Body of pancreas (tissue), 4 donors: ENCODE measurements around the gene SH2D4B. TPM values are rescaled to one million over a fixed set of nuclear protein-coding genes. Genes with fewer than 3 reads are reported as not detected.

Experiments
- ATAC-seq: fragments of 150-250 bp; one replicate; pipeline ENCODE4 v1.9.1; 2016
- DNase-seq, 4 donors: peaks; one replicate each; pipeline ENCODE4 v3.0.0-alpha.2; 2019
- H3K27ac ChIP-seq, 4 donors: fragments of 200-600 bp; sonication (generic); 1 replicate in 3 of 4; 2 replicates in 1 of 4; pipeline versions ENCODE4 v1.5.1 to v1.6.1; 2016 to 2019; ENCODE audit warnings: mild to moderate bottlenecking in 1 of 4, mixed read lengths in 1 of 4, moderate library complexity in 1 of 4
- H3K27me3 ChIP-seq, 2 donors: fragments of 200-600 bp; sonication (generic); one replicate each; pipeline ENCODE4 v1.6.0; 2016; ENCODE audit warnings: mild to moderate bottlenecking in 1 of 2
- H3K36me3 ChIP-seq, 2 donors: fragments of 200-600 bp; sonication (generic); replicated peaks in 1 of 2; 2 replicates each; pipeline ENCODE4 v1.5.1; 2016; ENCODE audit warnings: low read depth in 2 of 2; ENCODE audit not compliant: insufficient read depth in 1 of 2
- H3K4me1 ChIP-seq: fragments of 200-600 bp; sonication (generic); one replicate; pipeline ENCODE4 v1.6.0; 2016
- H3K4me3 ChIP-seq, 2 donors: fragments of 200-600 bp; sonication (generic); 1 replicate in 1 of 2; 2 replicates in 1 of 2; pipeline ENCODE4 v1.5.1; 2016 to 2019
- H3K9me3 ChIP-seq, 3 donors: fragments of 200-600 bp; sonication (generic); 1 replicate in 2 of 3; 2 replicates in 1 of 3; pipeline ENCODE4 v1.5.1; 2016
- POLR2A ChIP-seq, 3 donors: fragments of 450-650 bp; IDR thresholded peaks; one replicate each; pipeline ENCODE4 v1.6.1; 2016; ENCODE audit warnings: antibody characterized with exemption in 3 of 3, mild to moderate bottlenecking in 2 of 3
- WGBS, 2 donors: methylation state at CpG; one replicate each; pipeline ENCODE4 v1.1.5; 2017; 5-methylcytosine and 5-hydroxymethylcytosine counted together
- intact Hi-C: fragments of 100-400 bp; cut with DNase I; formaldehyde crosslinking; loops from one replicate; pipeline ENCODE4 v1.15.1; 2023
- total RNA-seq, 2 donors: library from RNA; depleted of rRNA; stranded (reverse); fragments of >200 nt; gene quantifications; one replicate each; pipeline ENCODE4 v1.1.0, GENCODE V29; 2016
- TF ChIP-seq, protein P1 (sequence below), 7 experiments: fragments of 450-650 bp in 4 of 7; fragments of 200-600 bp in 3 of 7; sonication (generic) in 3 of 7; IDR thresholded peaks; one replicate each; pipeline ENCODE4 v1.5.1; 2016 to 2019; ENCODE audit warnings: antibody characterized with exemption in 7 of 7

Gene SH2D4B
- total RNA-seq, 2 donors from 2014 or later = 0.33 TPM; not detected in 1

DNA sequence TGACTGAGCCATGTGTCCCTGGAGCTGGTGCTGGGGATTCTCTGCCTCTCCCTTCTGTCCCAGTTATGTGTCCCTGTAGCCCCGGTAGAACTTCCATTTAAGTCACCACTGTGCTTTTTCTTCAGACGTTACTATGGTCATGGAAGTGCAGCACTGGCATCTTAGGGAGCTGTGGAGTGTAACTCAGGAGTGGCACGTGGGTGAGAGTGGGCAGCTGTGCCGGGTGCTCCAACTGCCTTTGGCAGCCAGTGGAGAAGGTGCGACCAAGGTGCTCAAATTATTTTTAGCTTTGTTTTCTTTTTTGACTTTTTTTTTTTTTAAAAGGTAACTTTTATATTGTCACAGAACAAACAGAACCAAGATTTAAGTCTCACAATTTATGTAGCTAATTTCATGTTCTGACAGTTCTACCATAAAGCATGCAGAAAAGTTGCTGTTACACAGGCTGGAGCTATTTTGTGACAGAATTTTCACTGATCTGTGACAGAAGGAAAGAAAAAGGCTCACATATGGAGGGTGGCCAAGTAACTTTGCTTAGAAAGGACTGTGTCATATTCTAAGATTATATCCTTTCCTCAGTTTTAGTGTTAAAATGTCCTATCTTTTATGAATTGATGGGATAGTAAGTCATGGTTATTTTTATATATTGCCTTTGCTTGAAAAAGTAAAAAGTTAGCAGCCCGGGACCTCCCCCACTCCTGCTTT, 73.9 kb downstream of the SH2D4B start:
- H3K4me3 ChIP-seq = no peak overlapping the region
- intact Hi-C loops = no loop called here
- H3K27ac ChIP-seq = no peak overlapping the region
- 62 to 67% methylated on average over 6 of the region's 6 CpGs for WGBS, 2 donors
- DNase-seq (no peak), ATAC-seq (no peak)
- H3K4me1 ChIP-seq = no peaks in the 10 kb centered on the region
- H3K36me3 ChIP-seq = no peaks in the 10 kb centered on the region
- H3K9me3 ChIP-seq = no peaks in the 10 kb centered on the region
- H3K27me3 ChIP-seq = no peaks in the 10 kb centered on the region
- no peak for TF ChIP-seq POLR2A (IDR thresholded peaks at IDR 0.05)
- TF ChIP-seq, protein P1, sequence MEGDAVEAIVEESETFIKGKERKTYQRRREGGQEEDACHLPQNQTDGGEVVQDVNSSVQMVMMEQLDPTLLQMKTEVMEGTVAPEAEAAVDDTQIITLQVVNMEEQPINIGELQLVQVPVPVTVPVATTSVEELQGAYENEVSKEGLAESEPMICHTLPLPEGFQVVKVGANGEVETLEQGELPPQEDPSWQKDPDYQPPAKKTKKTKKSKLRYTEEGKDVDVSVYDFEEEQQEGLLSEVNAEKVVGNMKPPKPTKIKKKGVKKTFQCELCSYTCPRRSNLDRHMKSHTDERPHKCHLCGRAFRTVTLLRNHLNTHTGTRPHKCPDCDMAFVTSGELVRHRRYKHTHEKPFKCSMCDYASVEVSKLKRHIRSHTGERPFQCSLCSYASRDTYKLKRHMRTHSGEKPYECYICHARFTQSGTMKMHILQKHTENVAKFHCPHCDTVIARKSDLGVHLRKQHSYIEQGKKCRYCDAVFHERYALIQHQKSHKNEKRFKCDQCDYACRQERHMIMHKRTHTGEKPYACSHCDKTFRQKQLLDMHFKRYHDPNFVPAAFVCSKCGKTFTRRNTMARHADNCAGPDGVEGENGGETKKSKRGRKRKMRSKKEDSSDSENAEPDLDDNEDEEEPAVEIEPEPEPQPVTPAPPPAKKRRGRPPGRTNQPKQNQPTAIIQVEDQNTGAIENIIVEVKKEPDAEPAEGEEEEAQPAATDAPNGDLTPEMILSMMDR (IDR thresholded peaks at IDR 0.05) = no peak

DNA sequence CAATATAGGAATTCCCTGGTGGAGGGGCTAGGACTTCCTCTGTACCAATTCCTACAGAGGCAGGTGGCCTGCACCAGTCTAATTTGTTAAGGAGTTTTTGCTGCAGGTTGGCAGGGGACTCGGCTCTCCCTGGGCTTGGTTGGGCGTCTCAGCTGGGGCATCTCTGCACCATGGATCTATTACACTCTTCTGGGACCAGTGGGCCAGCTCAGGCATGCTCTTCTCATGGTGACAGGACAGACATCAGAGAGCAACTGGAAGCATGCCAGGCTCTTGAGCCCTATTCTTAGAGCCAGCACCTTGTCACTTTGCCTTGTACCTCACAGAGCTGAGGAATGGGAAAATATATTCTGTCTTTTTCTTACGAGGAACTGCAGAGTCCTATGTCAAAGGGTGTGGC, 74.6 kb downstream of the SH2D4B start:
- no peaks in the 10 kb centered on the region for H3K27me3 ChIP-seq
- no peak overlapping the region for H3K27ac ChIP-seq
- ATAC-seq (no peak), DNase-seq (no peak)
- no peaks in the 10 kb centered on the region for H3K9me3 ChIP-seq
- H3K4me1 ChIP-seq = no peaks in the 10 kb centered on the region
- TF ChIP-seq, protein P1 (IDR thresholded peaks at IDR 0.05) = no peak
- no peak for TF ChIP-seq POLR2A (IDR thresholded peaks at IDR 0.05)
- intact Hi-C loops = no loop called here
- H3K4me3 ChIP-seq = no peak overlapping the region
- 70 to 74% methylated on average over 3 of the region's 3 CpGs for WGBS, 2 donors
- H3K36me3 ChIP-seq = no peaks in the 10 kb centered on the region

DNA sequence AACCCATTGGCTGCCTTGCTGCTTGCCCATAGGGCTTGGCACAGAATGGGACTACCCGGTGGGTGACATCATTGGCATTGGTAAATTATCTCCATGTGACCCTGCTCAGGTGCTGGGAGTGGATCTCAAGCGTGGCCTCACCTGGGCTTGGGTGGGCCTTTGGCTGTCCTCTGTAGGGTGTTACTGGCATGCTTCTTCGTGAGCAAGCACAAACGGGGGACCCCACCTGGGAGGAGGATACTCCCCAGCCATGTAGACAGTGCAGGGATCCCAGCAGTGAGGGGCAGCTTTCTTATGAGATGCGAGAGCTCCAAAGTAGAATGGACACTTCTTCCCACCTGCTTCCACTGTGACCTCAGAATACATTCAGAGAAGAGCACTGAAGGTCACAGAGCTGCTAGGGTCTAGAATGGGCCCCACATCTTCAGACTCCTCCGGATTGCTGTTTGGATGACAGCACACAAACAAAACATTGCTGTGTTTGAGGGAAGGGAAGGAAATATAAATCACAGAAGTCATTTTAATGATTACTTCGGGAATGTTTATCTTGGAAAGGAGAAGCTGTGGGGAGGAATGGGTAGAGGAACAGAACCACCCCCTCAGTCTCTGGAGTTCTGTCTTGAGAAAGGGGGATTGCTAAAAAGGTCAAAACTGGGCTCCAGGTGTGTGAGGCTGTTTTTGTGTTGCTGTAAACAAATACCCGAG, 75.9 kb downstream of the SH2D4B start:
- ATAC-seq = no peak
- Histone ChIP-seq H3K27ac (no peak overlapping the region), H3K4me1 (no peaks in the 10 kb centered on the region), H3K9me3 (no peaks in the 10 kb centered on the region), H3K27me3 (no peaks in the 10 kb centered on the region), H3K4me3 (no peak overlapping the region), H3K36me3 (no peaks in the 10 kb centered on the region)
- WGBS, 2 donors = 68 to 74% methylated on average over 8 of the region's 8 CpGs
- no peak for DNase-seq
- TF ChIP-seq, protein P1 (IDR thresholded peaks at IDR 0.05) = no peak
- TF ChIP-seq POLR2A (IDR thresholded peaks at IDR 0.05) = no peak
- intact Hi-C loops = no loop called here

DNA sequence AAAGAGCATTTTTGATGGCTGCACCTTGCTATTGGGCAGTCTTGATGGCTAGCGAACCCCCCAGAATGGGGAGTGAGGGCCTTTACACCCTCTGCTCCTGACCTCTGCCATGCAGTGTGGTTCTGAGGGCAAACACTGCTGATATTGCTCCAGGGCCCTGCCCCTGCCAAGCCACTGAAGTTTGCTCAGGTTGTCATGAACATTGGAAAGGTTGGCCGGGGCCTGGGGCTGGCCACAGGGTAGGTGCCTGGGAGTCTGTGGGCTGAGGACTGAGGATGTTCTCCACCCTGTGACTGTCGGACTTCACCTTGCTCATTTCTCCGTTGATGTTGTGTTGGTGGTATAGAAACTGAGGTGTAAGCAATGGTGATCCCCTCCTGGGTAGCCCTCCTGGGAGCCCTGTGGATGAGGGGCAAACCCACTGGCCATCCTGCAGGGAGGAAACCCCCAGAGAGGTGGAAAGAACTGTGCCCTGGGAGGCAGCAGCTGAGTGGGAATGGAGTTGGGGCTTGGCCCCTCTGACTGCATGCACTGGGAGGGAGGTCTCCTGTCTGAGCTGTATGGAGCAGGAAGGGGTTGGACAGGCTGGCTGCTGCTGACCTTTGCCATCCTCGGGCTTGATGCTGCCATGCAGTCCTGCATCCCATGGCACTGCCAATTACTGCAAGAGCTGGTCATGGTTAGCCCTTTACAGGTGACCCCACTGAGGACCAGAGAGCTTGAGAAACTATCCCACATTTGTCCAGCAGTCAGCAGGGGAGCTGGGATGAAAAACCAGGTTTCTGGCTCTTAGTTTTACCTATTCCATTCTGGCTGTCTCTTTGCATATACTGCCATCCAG, 77.1 kb downstream of the SH2D4B start:
- H3K9me3 ChIP-seq = no peaks in the 10 kb centered on the region
- no peak for ATAC-seq

More for the DNA sequence above, 77.1 kb downstream of the SH2D4B start:
- Histone ChIP-seq H3K27ac (no peak overlapping the region), H3K36me3 (no peaks in the 10 kb centered on the region), H3K27me3 (no peaks in the 10 kb centered on the region), H3K4me1 (no peaks in the 10 kb centered on the region), H3K4me3 (no peak overlapping the region)
- WGBS, 2 donors = 62 to 80% methylated on average over 1 to 5 of the region's 5 CpGs
- no peak for DNase-seq
- intact Hi-C loops = no loop called here
- TF ChIP-seq, protein P1 (IDR thresholded peaks at IDR 0.05) = no peak
- TF ChIP-seq POLR2A (IDR thresholded peaks at IDR 0.05) = no peak
